GM08714 (cell line): Measurements from ENCODE around the gene HSPB6.

Source experiments
- H3K4me3 ChIP-seq: fragments of 200-500 bp; sonication (Bioruptor generic); 2 replicates; pipeline ENCODE4 v1.5.1; 2014; ENCODE audit warnings: mild to moderate bottlenecking, low read length, inconsistent platforms
- ZNF274 ChIP-seq: IDR thresholded peaks from 2 replicates; pipeline ENCODE4 v1.6.1; 2012; ENCODE audit warnings: mild to moderate bottlenecking, low read depth, low read length

The HSPB6 gene

DNA sequence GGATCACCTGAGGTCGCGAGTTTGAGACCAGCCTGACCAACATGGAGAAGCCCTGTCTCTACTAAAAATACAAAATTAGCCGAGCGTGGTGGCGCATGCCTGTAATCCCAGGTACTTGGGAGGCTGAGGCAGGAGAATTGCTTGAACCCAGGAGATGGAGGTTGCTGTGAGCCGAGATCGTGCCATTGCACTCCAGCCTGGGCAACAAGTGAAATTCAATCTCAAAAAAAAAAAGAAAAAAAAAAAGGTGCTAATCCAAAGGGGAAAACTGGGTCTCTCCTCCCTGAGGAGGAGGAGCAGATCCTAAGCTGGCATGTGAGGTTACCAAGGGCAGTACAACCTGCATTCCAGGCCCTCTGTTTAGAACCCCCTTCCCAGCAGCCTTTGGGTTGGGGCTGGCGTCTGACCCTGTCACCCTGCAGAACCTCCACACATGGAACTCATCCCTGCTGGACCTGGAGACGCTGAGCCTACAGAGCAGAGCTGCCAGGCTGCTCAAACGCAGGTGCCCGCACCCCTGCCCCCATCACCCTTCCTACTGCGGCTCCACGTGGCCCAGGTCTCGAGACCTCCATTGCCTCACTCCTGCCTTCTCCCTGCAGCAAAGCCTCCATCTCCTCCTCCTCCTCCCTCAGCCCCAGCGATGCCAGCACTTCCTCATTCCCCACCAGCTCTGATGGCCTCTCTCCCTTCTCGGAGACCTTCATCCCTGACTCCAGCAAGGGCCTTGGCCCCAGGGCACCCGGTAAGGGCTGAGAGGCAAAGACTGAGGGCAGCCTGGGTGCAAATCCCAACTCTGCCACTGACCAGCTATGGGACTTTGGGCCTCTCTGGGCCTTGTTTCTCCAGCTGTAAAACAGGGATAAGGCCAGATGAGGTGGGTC is 7.8 kb upstream of the HSPB6 start:
- H3K4me3 ChIP-seq, result no peak overlapping the region
- no peak for TF ChIP-seq ZNF274

DNA sequence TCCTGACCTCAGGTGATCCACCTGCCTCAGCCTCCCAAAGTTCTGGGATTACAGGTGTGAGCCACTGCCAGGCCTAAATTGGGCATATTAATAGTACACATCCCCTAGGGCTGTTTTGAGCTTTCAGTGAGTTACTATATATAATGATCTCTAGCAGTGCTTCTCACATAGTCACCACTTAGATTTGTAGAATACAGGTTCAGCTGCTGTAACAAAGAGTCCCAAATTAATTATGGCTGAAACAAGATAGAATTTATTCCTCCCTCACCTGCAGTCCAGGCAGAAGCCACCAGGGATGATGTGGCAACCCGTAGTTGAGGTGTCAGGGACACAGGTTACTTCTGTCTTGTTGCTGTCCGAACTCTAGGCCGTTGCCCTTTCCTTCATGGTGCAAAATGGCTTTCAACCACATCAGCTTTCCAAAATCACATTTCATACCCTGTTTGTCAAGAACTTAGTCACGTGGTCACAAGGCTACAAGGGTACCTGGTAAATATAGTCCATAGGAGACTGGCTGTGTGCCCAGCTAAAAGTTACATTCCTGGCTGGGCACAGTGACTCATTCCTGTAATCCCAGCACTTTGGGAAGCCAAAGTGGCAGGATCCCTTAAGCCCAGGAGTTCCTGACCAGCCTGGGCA is 4.0 kb upstream of the HSPB6 start:
- TF ChIP-seq ZNF274, result no peak
- no peak overlapping the region for H3K4me3 ChIP-seq

DNA sequence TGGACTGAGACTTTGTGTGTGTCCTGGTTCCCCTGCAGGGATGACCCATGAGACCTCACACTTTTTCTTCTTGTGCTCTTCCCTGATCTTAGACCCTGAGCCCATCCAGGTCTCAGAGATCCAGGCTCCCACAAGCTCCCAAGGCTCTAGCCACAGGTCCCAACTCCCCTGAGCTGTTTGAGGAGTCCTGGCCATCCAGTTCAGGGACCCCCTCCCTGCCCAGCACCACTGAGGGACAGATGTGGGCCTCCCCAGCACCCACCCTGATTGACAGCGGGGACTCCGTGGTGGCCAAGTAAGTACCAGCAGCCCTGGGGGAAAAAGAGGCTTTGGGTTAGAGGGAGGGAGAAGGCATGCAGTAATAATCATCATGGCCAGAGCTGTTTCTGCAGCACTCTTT is 2.9 kb upstream of the HSPB6 start:
- TF ChIP-seq ZNF274, result no peak
- no peak overlapping the region for H3K4me3 ChIP-seq

DNA sequence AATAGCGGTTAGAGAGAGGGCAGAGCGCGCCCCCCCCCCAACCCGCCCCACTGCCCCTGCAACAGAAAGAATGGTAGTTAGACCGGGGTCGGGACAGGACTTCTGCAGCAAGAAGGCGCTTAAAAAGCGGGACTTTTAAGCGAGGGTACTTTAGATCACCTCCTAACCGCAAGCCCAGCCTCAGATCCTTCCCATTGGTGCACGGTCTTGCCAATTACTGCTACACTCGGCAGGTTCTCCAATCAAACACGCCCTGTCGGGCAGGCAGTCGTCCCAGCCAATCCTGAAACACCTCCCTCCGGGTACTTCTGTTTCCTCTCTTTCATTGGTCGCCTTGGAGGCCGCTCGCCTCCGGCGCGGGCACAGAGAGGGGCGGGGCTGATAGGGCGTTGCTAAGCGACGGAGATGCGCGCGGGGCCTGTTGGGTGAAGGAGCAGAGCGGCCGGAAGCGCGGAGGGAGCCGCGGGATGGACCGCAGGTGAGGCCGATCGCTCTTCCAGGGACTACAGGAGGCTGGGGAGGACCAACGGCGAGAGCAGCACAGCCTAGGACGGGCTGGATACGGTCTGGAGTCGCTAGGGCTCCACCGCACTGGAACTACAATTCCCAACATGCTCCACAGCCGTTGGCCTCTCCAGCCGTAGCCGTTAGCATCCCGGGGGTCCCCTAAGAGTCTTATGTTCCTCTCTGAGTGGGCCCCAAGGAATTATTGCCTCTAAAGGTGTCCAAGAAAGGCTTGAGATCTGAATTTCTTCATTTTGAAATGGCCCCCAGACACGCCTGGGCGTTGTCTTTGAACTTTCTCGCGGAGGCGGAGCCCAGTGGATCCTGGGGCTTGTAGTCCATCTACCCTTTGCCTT is 1.1 kb upstream of the HSPB6 start, which contains the start of gene PROSER3:
Gene PROSER3, plus strand, starts transcription at position 428 of the 860 bp plus-strand sequence. Its CDS starts 40 bp downstream, at position 468.
- H3K4me3 ChIP-seq, result peak within 1 kb of the TSS; percentile 93
- TF ChIP-seq ZNF274, result no peak

DNA sequence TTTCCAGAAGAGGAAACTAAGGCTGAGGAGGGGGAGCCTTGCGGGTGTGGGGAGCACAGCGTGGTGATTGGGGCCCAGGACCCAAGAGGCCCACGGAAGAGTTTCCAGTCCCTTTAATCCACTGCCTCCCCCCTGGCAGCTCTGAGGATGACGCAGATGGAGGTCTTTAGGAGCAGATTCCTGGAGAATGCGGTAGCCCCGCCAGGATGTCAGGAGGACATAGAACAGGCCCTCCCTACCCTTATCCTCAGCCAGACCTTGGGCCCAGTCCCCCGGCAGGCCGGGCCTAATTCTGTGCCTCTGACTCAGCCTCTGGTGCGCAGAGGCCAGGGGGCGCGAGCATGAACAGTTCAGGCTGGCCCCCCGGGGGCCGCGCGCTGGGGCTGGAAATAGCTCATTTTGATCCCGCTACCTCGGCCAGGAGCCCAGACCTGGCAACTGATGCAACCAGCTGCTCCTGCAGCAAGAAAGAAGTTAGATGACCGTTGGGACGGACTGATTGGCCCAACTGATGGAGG is 461 bp upstream of the HSPB6 start:
- H3K4me3 ChIP-seq, result peak overlapping the region; percentile 59
- no peak for TF ChIP-seq ZNF274

- TF ChIP-seq ZNF274, result no peak
- H3K4me3 ChIP-seq, result no peak overlapping the region
Observed at GRCh38 chr19:35755550-35756376, 1.1 kb downstream of the HSPB6 start.

GRCh38 chr19:35755131-35755549 is 1.7 kb downstream of the HSPB6 start:
- no peak overlapping the region for H3K4me3 ChIP-seq
- TF ChIP-seq ZNF274, result no peak

DNA sequence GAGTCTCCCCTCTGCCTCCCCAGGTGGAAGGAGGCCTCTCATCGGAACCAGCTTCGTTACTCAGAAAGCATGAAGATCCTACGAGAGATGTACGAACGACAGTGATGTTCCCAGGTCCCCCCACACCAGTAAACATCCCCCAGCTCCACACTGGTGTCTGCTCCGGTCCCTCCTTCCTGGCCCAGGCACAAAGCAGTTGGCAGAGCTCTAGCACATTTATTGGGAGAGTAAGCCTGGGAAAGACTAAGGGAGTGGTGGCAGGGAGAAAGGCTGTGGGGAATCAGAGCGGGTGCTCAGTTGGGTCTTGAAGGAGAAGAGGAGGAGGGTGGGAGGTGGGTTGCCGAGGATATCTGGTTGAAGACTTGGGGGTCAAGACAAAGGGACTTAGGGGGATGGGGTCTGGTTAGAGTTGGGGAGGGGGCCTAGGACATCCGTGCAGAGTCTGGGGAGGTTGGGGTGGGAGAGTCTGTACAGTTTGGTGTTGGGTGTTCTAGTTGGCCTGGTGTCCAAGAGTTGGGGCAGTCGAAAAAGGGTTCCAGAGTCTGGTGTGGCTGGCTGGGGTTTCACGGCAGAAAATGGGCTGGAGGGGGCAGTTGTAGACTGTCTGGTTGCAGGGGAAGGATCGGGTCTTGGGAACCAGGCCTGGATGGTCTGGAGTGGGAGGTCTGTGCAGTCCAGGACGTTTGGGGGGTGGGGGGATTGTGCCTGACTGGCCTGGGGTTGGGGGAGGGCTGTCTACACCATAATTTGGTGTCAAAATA is 2.3 kb downstream of the HSPB6 start:
- no peak for TF ChIP-seq ZNF274
- no peak overlapping the region for H3K4me3 ChIP-seq

DNA sequence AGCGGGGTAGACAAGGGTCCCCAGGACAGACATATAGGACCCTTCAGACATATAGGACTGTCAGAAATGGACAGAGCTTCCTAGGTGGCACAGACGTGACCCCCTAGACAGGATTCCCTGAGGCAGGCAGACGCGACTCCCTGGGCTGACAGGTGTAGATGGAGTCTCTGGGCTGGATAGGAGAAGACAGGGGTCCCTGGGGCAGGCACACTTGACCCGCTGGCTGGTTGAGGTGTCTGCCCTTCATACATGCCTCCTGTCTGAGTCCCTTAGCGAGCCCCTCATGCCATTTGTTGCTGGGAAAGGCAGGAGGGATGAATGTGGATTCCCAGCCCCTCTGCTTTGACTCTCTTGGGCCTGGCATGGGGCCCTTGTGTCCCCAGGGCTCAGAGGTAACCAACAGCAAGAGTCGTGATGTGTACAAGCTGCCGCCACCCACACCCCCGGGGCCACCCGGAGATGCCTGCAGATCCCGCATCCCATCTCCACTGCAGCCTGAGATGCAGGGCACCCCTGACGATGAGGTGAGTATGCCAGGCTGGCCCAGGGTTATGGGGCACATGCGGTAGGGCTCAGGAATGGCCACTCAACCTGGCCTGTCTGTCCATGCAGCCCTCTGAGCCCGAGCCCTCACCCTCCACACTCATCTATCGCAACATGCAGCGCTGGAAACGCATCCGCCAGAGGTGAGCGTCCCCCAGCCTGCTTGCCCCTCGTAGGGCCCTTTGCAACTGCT is 3.0 kb downstream of the HSPB6 start:
- no peak overlapping the region for H3K4me3 ChIP-seq
- no peak for TF ChIP-seq ZNF274

DNA sequence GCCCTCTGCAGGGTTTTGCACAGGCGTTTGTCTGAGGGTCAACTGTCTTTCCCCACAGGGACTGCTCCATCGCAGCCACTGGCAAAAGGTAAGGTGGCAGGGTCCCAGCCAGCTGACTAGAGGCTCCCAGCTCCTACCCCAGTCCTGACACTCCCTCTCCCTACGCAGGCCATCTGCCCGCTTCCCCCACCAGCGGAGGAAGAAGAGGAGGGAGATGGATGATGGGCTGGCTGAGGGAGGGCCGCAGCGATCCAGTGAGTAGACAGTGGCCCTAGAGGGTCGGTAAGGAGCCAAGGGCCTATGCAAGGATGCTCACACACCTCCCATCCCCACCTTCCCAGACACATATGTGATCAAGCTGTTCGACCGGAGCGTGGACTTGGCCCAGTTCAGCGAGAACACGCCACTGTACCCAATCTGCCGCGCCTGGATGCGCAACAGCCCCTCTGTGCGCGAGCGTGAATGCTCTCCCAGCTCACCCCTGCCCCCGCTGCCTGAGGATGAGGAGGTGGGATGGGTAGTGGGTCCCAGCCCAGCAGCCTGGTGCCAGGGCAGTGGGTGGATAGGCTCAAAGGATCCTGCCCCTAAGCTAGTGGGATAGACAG is 4.0 kb downstream of the HSPB6 start:
- TF ChIP-seq ZNF274, result no peak
- H3K4me3 ChIP-seq, result no peak overlapping the region

DNA sequence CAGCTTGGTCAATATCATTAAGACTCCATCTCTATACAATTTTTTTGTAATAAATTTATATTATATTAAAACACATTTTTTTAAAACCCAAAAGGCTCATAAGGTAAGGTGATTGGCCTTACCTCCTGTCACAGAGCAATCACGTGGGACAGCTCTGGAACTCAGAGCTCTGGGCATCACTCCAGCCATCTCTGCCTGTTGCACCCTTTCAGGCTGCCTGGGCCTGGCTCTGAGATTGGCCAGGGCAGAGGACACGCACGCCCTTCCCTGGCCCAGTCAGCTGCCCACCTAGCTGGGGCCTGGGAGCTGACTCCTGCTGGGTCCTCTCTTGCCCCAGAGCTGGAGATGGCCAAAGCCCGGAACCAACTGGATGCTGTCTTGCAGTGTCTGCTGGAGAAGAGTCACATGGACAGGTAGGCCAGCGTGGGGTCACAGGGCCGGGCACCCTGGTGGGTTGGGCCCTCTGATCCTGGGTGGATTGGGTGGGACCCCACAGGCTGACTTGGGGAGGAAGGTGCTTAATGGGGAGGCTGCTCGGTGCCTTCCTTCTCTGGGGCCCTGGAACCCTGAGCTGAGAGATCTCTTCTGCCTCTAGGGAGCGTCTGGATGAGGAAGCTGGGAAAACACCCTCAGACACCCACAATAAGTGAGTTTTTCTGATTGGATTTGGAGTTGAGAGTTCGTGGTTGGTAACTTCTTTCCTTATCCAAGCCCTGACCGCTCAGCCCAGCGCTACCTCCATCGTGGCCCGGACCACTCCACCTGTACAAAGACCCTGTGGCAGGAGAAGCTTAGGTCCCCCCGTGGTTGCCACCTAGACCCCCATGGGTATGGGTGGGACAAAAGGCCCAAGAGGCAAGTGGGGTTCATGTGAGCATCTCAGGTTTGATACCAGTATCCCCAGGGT is 4.7 kb downstream of the HSPB6 start:
- TF ChIP-seq ZNF274, result no peak

More for the DNA sequence above, 4.7 kb downstream of the HSPB6 start:
- H3K4me3 ChIP-seq, result no peak overlapping the region
